ENCODE measurements around the gene CNN3.
A peak's percentile ranks its signal among the peaks of the same experiment; 100 is the strongest.

CNN3 gene

GRCh38 chr1:94926915-94927404 lies at the start of gene CNN3:
TSS of gene CNN3 (minus strand) at chr1:94927110. CDS start at chr1:94926894, 216 bp downstream.
- H3K36me3 Mint-ChIP-seq, result peaks cover 2% of the 10 kb centered on the region
- H3K27me3 Mint-ChIP-seq, result peaks cover 49% of the 10 kb centered on the region
- no peaks in the 10 kb centered on the region for H3K9me3 Mint-ChIP-seq
- DNase-seq, result peak; percentile 77
- H3K4me3 Mint-ChIP-seq, result peak within 1 kb of the TSS; percentile 81
- CTCF ChIA-PET, result no interaction called here
- peaks cover 22% of the 10 kb centered on the region for H3K4me1 Mint-ChIP-seq
- H3K27ac Mint-ChIP-seq, result no peak within 1 kb of the TSS

GRCh38 chr1:94974824-94975223 lies 47.9 kb upstream of the CNN3 start:
- DNase-seq, result no peak
- Mint-ChIP-seq H3K4me1 (no peaks in the 10 kb centered on the region), H3K27ac (no peak overlapping the region), H3K36me3 (no peaks in the 10 kb centered on the region), H3K27me3 (no peaks in the 10 kb centered on the region), H3K4me3 (no peak overlapping the region), H3K9me3 (no peaks in the 10 kb centered on the region)
- CTCF ChIA-PET, result no interaction called here

GRCh38 chr1:94974241-94974640 lies 47.3 kb upstream of the CNN3 start:
- DNase-seq, result no peak
- Mint-ChIP-seq H3K4me3 (no peak overlapping the region), H3K36me3 (no peaks in the 10 kb centered on the region), H3K27ac (no peak overlapping the region), H3K4me1 (no peaks in the 10 kb centered on the region), H3K9me3 (no peaks in the 10 kb centered on the region), H3K27me3 (no peaks in the 10 kb centered on the region)
- CTCF ChIA-PET, result interaction anchor here (2.0 kb wide), 1 partner anchor 69 kb away, joined by 5 read pairs; no protein-coding TSS in a partner anchor

GRCh38 chr1:94973309-94973922 lies 46.5 kb upstream of the CNN3 start:
- H3K27ac Mint-ChIP-seq, result no peak overlapping the region
- H3K9me3 Mint-ChIP-seq, result no peaks in the 10 kb centered on the region
- H3K4me1 Mint-ChIP-seq, result no peaks in the 10 kb centered on the region
- H3K4me3 Mint-ChIP-seq, result no peak overlapping the region
- CTCF ChIA-PET, result interaction anchor here (2.0 kb wide), 1 partner anchor 70 kb away, joined by 5 read pairs; no protein-coding TSS in a partner anchor
- no peak for DNase-seq
- H3K36me3 Mint-ChIP-seq, result no peaks in the 10 kb centered on the region
- H3K27me3 Mint-ChIP-seq, result no peaks in the 10 kb centered on the region

- CTCF ChIA-PET, result no interaction called here
- H3K4me3 Mint-ChIP-seq, result no peak overlapping the region
- H3K27ac Mint-ChIP-seq, result no peak overlapping the region
- no peaks in the 10 kb centered on the region for H3K9me3 Mint-ChIP-seq
- H3K36me3 Mint-ChIP-seq, result no peaks in the 10 kb centered on the region
- no peaks in the 10 kb centered on the region for H3K4me1 Mint-ChIP-seq
- no peaks in the 10 kb centered on the region for H3K27me3 Mint-ChIP-seq
- no peak for DNase-seq
Observed at GRCh38 chr1:94971491-94971924, 44.6 kb upstream of the CNN3 start.

GRCh38 chr1:94970783-94971182 lies 43.9 kb upstream of the CNN3 start:
- H3K4me1 Mint-ChIP-seq, result no peaks in the 10 kb centered on the region
- no peak for DNase-seq
- no peak overlapping the region for H3K27ac Mint-ChIP-seq
- H3K9me3 Mint-ChIP-seq, result no peaks in the 10 kb centered on the region
- no peaks in the 10 kb centered on the region for H3K27me3 Mint-ChIP-seq
- no peaks in the 10 kb centered on the region for H3K36me3 Mint-ChIP-seq
- CTCF ChIA-PET, result no interaction called here
- H3K4me3 Mint-ChIP-seq, result no peak overlapping the region

- Mint-ChIP-seq H3K36me3 (no peaks in the 10 kb centered on the region), H3K9me3 (no peaks in the 10 kb centered on the region), H3K27me3 (no peaks in the 10 kb centered on the region), H3K27ac (no peak overlapping the region), H3K4me1 (no peaks in the 10 kb centered on the region), H3K4me3 (no peak overlapping the region)
- CTCF ChIA-PET, result no interaction called here
- no peak for DNase-seq
Observed at GRCh38 chr1:94969137-94969536, 42.2 kb upstream of the CNN3 start.

- H3K27ac Mint-ChIP-seq, result no peak overlapping the region
- DNase-seq, result no peak
- CTCF ChIA-PET, result no interaction called here
- H3K36me3 Mint-ChIP-seq, result no peaks in the 10 kb centered on the region
- H3K27me3 Mint-ChIP-seq, result no peaks in the 10 kb centered on the region
- H3K4me1 Mint-ChIP-seq, result peaks cover 21% of the 10 kb centered on the region
- no peaks in the 10 kb centered on the region for H3K9me3 Mint-ChIP-seq
- H3K4me3 Mint-ChIP-seq, result no peak overlapping the region
Observed at GRCh38 chr1:94966033-94966432, 39.1 kb upstream of the CNN3 start.

GRCh38 chr1:94963864-94964263 lies 37.0 kb upstream of the CNN3 start:
- H3K36me3 Mint-ChIP-seq, result no peaks in the 10 kb centered on the region
- H3K4me3 Mint-ChIP-seq, result no peak overlapping the region

GRCh38 chr1:94962409-94963265 lies 35.7 kb upstream of the CNN3 start:
- Mint-ChIP-seq H3K27ac (peak overlapping the region; percentile 89), H3K27me3 (no peaks in the 10 kb centered on the region), H3K4me3 (peak overlapping the region; percentile 71), H3K36me3 (no peaks in the 10 kb centered on the region), H3K9me3 (no peaks in the 10 kb centered on the region), H3K4me1 (peaks cover 21% of the 10 kb centered on the region)
- CTCF ChIA-PET, result interaction anchor here (1.3 to 2.2 kb wide), 3 partner anchors 8 to 108 kb away, joined by 4 to 9 read pairs (median 5); no protein-coding TSS in a partner anchor
- DNase-seq, result peak; percentile 57

More at GRCh38 chr1:94963864-94964263, 37.0 kb upstream of the CNN3 start:
- CTCF ChIA-PET, result no interaction called here
- peak overlapping the region; percentile 33 for H3K27ac Mint-ChIP-seq
- H3K27me3 Mint-ChIP-seq, result no peaks in the 10 kb centered on the region
- peaks cover 21% of the 10 kb centered on the region for H3K4me1 Mint-ChIP-seq
- DNase-seq, result no peak
- H3K9me3 Mint-ChIP-seq, result no peaks in the 10 kb centered on the region

- no peaks in the 10 kb centered on the region for H3K36me3 Mint-ChIP-seq
- CTCF ChIA-PET, result interaction anchor here (1.3 to 2.2 kb wide), 3 partner anchors 8 to 107 kb away, joined by 4 to 9 read pairs (median 5); no protein-coding TSS in a partner anchor
- H3K4me3 Mint-ChIP-seq, result no peak overlapping the region
- H3K27me3 Mint-ChIP-seq, result no peaks in the 10 kb centered on the region
- DNase-seq, result no peak
- no peaks in the 10 kb centered on the region for H3K9me3 Mint-ChIP-seq
- peaks cover 21% of the 10 kb centered on the region for H3K4me1 Mint-ChIP-seq
- no peak overlapping the region for H3K27ac Mint-ChIP-seq
Observed at GRCh38 chr1:94961988-94962387, 35.1 kb upstream of the CNN3 start.

- peaks cover 21% of the 10 kb centered on the region for H3K4me1 Mint-ChIP-seq
- DNase-seq, result no peak
- no peaks in the 10 kb centered on the region for H3K9me3 Mint-ChIP-seq
- H3K27me3 Mint-ChIP-seq, result no peaks in the 10 kb centered on the region
- H3K36me3 Mint-ChIP-seq, result no peaks in the 10 kb centered on the region
- no peak overlapping the region for H3K27ac Mint-ChIP-seq
- CTCF ChIA-PET, result interaction anchor here (1.6 to 2.2 kb wide), 2 partner anchors 7 to 107 kb away, joined by 5 to 9 read pairs; no protein-coding TSS in a partner anchor
- H3K4me3 Mint-ChIP-seq, result no peak overlapping the region
Observed at GRCh38 chr1:94961582-94961981, 34.7 kb upstream of the CNN3 start.

- DNase-seq, result no peak
- Mint-ChIP-seq H3K4me3 (no peak overlapping the region), H3K36me3 (no peaks in the 10 kb centered on the region), H3K27ac (no peak overlapping the region), H3K27me3 (no peaks in the 10 kb centered on the region), H3K9me3 (no peaks in the 10 kb centered on the region), H3K4me1 (peaks cover 20% of the 10 kb centered on the region)
- CTCF ChIA-PET, result no interaction called here
Observed at GRCh38 chr1:94958081-94958480, 31.2 kb upstream of the CNN3 start.

GRCh38 chr1:94955767-94956632 lies 29.1 kb upstream of the CNN3 start:
- Mint-ChIP-seq H3K27me3 (no peaks in the 10 kb centered on the region), H3K9me3 (no peaks in the 10 kb centered on the region), H3K36me3 (no peaks in the 10 kb centered on the region), H3K27ac (no peak overlapping the region), H3K4me1 (no peaks in the 10 kb centered on the region), H3K4me3 (no peak overlapping the region)
- CTCF ChIA-PET, result interaction anchor here (0.5 to 0.7 kb wide), 2 partner anchors 12 to 87 kb away, joined by 3 to 4 read pairs; no protein-coding TSS in a partner anchor
- no peak for DNase-seq
